ENCODE measurements around the gene OLFML2A. TPM values are rescaled to one million over a fixed set of nuclear protein-coding genes. Genes with fewer than 3 reads are reported as not detected.

Gene OLFML2A
- total and polyA plus RNA-seq, 10 donors = 3.0 to 187 (median 117) TPM

DNA sequence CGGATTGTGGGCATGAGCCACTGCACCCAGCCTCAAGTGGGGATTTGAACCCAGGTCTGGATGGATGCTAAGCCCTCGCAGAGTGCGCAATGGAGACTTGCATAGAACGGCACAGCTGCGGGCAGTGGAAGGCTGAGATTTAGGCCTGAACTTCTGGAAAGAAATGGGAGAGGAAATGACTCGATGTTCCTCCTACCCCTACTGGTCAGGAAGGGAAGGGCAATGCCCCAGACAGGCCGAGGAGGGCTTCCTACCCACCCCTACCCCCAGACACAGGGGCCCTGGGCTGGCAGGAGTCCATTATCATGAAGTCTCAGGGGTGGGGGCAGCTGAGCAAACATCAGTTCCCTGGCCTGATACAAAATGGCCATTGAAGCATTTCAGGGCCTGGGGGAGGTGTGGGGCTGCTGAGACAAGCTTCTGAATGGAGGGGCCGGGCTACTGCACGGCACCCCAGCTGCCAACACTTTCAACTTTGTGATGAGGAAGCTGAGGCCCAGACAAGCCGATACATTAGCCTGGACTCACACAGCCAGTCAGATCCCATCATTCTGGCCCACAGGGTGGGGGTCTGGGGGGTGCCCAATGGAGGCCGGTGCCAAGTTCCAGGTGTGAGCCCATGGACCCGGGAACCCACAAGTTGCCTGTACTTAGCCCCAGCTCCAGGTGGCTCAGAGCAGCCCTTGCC, 62.8 kb downstream of the OLFML2A start:
- intact Hi-C loops (cut with DNase I; ENCODE audit: low total_unique reads) = no loop called here
- Histone ChIP-seq H3K36me3 (no peaks in the 10 kb centered on the region), H3K4me1 (peaks cover 0 to 26% (median 13%) of the 10 kb centered on the region in 6 donors), H3K27me3 (replicated peaks in 1 of 7) (peaks cover 0 to 26% (median 3%) of the 10 kb centered on the region in 7 donors), H3K4me3 (no peak overlapping the region), H3K27ac (peak overlapping the region in 4 of 8 donors; percentile 8 to 49 (median 21)), H3K9me3 (no peaks in the 10 kb centered on the region)
- no peak for DNase-seq
- TF ChIP-seq POLR2AphosphoS5 (IDR thresholded peaks at IDR 0.05) (no peak), POLR2A (IDR thresholded peaks at IDR 0.05) (no peak)
- TF ChIP-seq, protein P1, sequence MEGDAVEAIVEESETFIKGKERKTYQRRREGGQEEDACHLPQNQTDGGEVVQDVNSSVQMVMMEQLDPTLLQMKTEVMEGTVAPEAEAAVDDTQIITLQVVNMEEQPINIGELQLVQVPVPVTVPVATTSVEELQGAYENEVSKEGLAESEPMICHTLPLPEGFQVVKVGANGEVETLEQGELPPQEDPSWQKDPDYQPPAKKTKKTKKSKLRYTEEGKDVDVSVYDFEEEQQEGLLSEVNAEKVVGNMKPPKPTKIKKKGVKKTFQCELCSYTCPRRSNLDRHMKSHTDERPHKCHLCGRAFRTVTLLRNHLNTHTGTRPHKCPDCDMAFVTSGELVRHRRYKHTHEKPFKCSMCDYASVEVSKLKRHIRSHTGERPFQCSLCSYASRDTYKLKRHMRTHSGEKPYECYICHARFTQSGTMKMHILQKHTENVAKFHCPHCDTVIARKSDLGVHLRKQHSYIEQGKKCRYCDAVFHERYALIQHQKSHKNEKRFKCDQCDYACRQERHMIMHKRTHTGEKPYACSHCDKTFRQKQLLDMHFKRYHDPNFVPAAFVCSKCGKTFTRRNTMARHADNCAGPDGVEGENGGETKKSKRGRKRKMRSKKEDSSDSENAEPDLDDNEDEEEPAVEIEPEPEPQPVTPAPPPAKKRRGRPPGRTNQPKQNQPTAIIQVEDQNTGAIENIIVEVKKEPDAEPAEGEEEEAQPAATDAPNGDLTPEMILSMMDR (IDR thresholded peaks at IDR 0.05 in 8 of 11, conservative IDR thresholded peaks at IDR 0.05 in 3 of 11) = peak in 9 of 11 experiments; percentile 26 to 53 (median 47)
- 54 to 72% (median 56%) methylated on average over 7 to 12 of the region's 12 CpGs for WGBS, 5 donors

DNA sequence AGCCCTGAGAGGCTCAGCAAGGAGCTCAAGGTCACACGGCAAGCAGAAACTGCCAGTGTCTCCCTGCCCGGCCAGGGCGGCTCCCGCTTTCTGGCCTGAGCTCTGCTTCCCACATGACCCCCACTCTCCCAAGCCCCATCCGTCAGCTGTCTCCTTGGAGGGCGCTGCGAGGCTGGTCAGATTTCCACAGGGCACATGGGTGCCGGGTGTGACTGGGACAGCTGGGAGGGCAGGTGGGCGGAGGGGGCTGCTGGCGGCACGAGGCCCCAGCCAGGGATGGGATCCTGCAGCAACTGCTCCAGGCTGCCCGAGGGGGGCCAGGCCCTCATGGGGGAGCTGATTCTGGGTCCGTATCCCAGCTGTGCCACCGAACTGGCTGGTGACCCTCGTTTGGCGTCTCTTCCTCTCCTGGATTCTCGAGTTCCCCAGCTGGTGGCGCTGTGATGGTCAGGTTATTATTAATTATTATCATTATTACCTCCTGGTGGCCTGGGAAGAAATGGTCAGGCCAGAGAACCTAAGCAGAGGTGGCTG, 63.4 kb downstream of the OLFML2A start:
- peak overlapping the region in 4 of 8 donors; percentile 8 to 49 (median 21) for H3K27ac ChIP-seq
- WGBS, 5 donors = 62 to 78% (median 64%) methylated on average over 16 to 18 of the region's 18 CpGs
- H3K4me1 ChIP-seq = peaks cover 0 to 20% (median 7%) of the 10 kb centered on the region in 6 donors
- H3K36me3 ChIP-seq = no peaks in the 10 kb centered on the region
- TF ChIP-seq POLR2AphosphoS5 (IDR thresholded peaks at IDR 0.05) (peak in 2 of 3 donors; percentile 14 to 33), POLR2A (IDR thresholded peaks at IDR 0.05) (no peak)
- TF ChIP-seq, protein P1 (IDR thresholded peaks at IDR 0.05 in 8 of 11, conservative IDR thresholded peaks at IDR 0.05 in 3 of 11) = peak in 9 of 11 experiments; percentile 9 to 43 (median 29)
- peaks cover 0 to 26% (median 3%) of the 10 kb centered on the region in 7 donors for H3K27me3 ChIP-seq (replicated peaks in 1 of 7)
- no peak for DNase-seq
- H3K9me3 ChIP-seq = no peaks in the 10 kb centered on the region
- intact Hi-C loops (cut with DNase I; ENCODE audit: low total_unique reads) = no loop called here
- H3K4me3 ChIP-seq = no peak overlapping the region

DNA sequence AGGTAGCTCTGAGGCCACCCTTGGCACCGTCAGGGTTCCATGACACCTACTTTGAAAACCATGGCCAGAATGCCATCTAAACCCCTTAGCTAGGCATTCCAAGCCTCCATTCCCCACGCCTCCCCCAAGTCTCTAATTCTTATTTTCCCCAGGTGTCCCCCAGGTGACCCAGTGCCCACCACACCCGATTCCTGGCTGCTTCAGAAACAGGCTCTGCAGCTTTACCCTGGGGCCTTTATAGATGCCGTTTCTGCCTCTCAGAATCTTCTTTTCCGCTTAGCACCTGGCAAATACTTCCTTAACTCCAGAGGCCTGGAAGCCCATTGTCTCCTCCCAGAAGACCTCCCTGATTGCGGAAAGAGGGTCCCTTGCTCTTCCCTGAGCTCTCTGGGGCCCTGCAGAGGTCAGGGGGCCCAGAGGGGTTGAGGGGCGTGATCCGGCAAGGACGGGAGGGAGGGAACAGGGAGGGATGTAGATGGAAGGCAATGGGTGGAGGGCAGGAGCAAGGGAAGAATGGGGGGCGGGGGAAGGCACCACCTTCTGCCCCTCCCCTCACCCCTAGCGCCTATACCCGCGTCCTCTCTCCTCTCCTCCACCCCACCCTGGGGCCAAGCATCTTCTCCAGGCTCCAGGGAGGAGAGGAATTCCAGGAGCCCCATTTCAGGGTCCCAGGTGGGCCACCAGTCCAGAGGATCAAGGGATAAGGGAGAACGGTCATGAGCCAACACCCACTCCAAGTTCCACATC, 64.3 kb downstream of the OLFML2A start:
- no peak overlapping the region for H3K4me3 ChIP-seq
- H3K4me1 ChIP-seq = peaks cover 0 to 18% (median 6%) of the 10 kb centered on the region in 6 donors
- no peaks in the 10 kb centered on the region for H3K36me3 ChIP-seq
- H3K27me3 ChIP-seq (replicated peaks in 1 of 7) = peaks cover 0 to 26% (median 3%) of the 10 kb centered on the region in 7 donors
- no peak for DNase-seq
- TF ChIP-seq POLR2AphosphoS5 (IDR thresholded peaks at IDR 0.05) = no peak
- TF ChIP-seq, protein P1 (IDR thresholded peaks at IDR 0.05 in 8 of 11, conservative IDR thresholded peaks at IDR 0.05 in 3 of 11) = no peak
- TF ChIP-seq POLR2A (IDR thresholded peaks at IDR 0.05) = no peak
- WGBS, 5 donors = 82 to 91% (median 90%) methylated on average over 11 to 14 of the region's 14 CpGs
- intact Hi-C loops (cut with DNase I; ENCODE audit: low total_unique reads) = no loop called here
- no peak overlapping the region for H3K27ac ChIP-seq
- H3K9me3 ChIP-seq = no peaks in the 10 kb centered on the region

All from spleen (tissue), 11 donors.